Testis (tissue), 2 donors: ENCODE data around the gene NMB.

Source experiments
- POLR2A ChIP-seq: fragments of 450-650 bp; IDR thresholded peaks from one replicate; pipeline ENCODE4 v1.6.1; 2017; ENCODE audit warnings: antibody characterized with exemption, mild to moderate bottlenecking, moderate library complexity
- TF ChIP-seq, protein P1 (sequence below), 3 experiments: fragments of 450-650 bp in 2 of 3; fragments of 200-600 bp in 1 of 3; sonication (generic) in 1 of 3; IDR thresholded peaks; one replicate each; pipeline ENCODE4 v1.5.1; 2016 to 2019; ENCODE audit warnings: antibody characterized with exemption in 3 of 3, mild to moderate bottlenecking in 2 of 3, moderate library complexity in 1 of 3

DNA sequence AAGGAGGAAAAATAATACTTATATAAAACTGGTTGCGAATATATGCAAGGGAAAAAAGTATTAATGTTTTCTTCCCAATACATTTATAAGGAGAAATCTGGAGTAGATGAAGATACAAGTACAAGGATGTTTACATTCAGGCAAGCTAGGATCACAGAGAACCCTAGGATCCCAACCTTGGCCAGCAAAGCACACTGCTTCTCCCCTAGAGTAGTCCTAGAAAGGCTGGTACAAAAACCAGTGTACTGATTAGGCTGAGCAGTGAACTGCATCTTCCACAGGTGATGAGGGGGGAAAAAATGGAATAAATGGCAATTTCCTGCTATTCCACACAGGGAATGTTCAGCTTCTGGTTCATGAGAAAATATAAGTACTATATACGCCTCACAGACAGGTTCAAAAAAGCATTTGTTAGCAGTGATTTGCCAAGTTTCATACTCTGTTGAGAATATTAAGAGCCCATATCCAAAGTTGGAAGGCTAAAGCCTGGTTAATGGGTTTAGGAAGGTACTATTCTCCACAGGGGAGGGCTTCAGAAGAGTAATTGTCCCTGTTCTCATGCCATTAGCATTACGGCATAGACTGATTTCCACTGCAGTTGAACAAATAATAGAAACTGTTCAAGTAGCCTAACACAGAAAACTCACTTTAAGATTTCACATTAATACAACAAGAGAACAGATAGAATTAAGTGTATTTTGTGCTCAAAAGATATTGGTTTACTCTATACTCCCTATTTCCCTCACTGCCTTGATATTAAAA, 10.4 kb upstream of the NMB start:
- TF ChIP-seq, protein P1, sequence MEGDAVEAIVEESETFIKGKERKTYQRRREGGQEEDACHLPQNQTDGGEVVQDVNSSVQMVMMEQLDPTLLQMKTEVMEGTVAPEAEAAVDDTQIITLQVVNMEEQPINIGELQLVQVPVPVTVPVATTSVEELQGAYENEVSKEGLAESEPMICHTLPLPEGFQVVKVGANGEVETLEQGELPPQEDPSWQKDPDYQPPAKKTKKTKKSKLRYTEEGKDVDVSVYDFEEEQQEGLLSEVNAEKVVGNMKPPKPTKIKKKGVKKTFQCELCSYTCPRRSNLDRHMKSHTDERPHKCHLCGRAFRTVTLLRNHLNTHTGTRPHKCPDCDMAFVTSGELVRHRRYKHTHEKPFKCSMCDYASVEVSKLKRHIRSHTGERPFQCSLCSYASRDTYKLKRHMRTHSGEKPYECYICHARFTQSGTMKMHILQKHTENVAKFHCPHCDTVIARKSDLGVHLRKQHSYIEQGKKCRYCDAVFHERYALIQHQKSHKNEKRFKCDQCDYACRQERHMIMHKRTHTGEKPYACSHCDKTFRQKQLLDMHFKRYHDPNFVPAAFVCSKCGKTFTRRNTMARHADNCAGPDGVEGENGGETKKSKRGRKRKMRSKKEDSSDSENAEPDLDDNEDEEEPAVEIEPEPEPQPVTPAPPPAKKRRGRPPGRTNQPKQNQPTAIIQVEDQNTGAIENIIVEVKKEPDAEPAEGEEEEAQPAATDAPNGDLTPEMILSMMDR (IDR thresholded peaks at IDR 0.05) = no peak
- no peak for TF ChIP-seq POLR2A
